ENCODE data around the gene NADK.

DNA sequence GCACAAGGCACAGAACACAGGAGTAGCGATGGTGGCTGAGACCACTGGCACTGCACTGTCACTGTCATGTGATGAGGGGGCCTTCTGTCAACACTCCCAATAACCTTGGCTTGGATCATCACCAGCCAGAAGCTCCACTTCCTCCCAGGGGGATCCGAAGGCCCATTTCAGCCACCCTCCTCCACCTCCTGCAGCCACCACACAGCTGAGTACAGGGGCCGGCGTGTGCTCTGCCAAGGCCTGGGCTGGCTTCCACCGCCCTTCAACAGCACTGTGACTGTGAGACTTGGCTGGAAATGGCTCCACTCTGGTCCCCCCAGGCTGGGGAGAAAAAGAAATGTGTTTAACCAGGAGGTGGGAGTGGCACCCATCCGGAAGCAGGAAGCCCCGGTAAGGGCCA is 9.9 kb upstream of the NADK start:
- TF ChIP-seq, protein P1, sequence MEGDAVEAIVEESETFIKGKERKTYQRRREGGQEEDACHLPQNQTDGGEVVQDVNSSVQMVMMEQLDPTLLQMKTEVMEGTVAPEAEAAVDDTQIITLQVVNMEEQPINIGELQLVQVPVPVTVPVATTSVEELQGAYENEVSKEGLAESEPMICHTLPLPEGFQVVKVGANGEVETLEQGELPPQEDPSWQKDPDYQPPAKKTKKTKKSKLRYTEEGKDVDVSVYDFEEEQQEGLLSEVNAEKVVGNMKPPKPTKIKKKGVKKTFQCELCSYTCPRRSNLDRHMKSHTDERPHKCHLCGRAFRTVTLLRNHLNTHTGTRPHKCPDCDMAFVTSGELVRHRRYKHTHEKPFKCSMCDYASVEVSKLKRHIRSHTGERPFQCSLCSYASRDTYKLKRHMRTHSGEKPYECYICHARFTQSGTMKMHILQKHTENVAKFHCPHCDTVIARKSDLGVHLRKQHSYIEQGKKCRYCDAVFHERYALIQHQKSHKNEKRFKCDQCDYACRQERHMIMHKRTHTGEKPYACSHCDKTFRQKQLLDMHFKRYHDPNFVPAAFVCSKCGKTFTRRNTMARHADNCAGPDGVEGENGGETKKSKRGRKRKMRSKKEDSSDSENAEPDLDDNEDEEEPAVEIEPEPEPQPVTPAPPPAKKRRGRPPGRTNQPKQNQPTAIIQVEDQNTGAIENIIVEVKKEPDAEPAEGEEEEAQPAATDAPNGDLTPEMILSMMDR (IDR thresholded peaks at IDR 0.05) = no peak
- no peak for TF ChIP-seq POLR2A (IDR thresholded peaks at IDR 0.05)
